Astrocyte (in vitro differentiated cells and primary cell): ENCODE data around the gene PDF.

ENCODE experiments used
- EZH2 ChIP-seq: IDR thresholded peaks from 2 replicates; pipeline ENCODE4 v1.6.1; 2012; ENCODE audit warnings: mild to moderate bottlenecking, low read length, inconsistent platforms; ENCODE audit not compliant: insufficient read depth
- TF ChIP-seq, protein P1 (sequence below): IDR thresholded peaks from 2 replicates; pipeline ENCODE4 v1.5.1; 2011; ENCODE audit warnings: low read depth, mild to moderate bottlenecking, inconsistent platforms, low read length, moderate library complexity; ENCODE audit not compliant: insufficient read depth

DNA sequence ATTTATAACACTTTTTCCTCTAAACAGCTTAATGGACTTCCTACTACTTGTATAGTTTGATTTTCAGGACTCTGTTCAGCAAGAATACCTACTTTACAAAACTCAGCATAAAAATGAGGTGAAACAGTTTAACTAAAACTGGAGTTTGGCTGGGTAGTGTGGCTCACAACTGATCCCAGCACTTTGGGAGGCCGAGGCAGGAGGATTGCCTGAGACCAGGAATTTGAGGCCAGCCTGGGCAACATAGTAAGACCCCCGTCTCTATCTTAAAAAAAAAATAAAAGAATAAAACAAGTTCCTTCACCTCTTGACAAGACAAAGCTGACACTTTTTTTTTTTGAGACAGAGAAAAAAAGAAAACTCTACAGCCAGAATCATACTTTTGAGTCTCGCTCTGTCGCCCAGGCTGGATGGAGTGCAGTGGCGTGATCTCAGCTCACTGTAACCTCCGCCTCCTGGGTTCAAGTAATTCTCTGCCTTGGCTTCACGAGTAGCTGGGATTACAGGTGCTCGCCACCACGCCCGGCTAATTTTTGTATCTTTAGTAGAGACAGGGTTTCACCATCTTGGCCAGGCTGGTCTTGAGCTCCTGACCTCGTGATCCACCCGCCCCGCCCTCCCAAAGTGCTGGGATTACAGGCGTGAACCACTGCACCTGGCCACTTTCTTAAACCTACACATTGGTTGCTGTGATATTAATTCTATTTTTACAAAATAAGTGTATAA, 2.6 kb downstream of the PDF start:
- TF ChIP-seq, protein P1, sequence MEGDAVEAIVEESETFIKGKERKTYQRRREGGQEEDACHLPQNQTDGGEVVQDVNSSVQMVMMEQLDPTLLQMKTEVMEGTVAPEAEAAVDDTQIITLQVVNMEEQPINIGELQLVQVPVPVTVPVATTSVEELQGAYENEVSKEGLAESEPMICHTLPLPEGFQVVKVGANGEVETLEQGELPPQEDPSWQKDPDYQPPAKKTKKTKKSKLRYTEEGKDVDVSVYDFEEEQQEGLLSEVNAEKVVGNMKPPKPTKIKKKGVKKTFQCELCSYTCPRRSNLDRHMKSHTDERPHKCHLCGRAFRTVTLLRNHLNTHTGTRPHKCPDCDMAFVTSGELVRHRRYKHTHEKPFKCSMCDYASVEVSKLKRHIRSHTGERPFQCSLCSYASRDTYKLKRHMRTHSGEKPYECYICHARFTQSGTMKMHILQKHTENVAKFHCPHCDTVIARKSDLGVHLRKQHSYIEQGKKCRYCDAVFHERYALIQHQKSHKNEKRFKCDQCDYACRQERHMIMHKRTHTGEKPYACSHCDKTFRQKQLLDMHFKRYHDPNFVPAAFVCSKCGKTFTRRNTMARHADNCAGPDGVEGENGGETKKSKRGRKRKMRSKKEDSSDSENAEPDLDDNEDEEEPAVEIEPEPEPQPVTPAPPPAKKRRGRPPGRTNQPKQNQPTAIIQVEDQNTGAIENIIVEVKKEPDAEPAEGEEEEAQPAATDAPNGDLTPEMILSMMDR = no peak
- no peak for TF ChIP-seq EZH2
